Measurements from ENCODE around the gene ELL.

DNA sequence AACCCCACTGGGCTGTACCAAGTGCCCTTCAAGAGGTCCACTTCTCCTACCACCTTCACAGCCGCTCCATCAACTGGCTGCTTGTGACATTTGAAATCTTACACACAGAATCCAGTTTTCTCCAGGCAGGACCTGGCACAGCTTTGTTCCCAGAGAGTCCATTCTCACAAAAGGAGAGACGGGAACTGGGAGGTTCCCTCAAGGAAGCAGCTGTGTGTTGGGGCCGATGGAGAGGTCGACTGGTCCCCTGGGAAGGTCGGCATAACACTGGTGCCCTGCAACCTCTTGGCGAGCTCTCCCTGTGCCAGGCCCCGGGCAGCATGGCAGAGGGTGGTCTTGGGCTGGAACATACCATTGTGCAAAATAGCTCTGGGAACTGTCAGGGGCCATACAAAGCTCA lies 21.5 kb downstream of the ELL start:
- TF ChIP-seq TOX (CRISPR knock-in tag; IDR thresholded peaks at IDR 0.05; ENCODE audit: borderline replicate concordance) (no peak), ZFP30 (CRISPR knock-in tag; IDR thresholded peaks at IDR 0.05) (no peak), RARB (CRISPR knock-in tag; IDR thresholded peaks at IDR 0.05) (no peak)

Data from SK-N-SH treated with all-trans-retinoic acid at 6 μM for 48 hours (cell line).